GM19193 (cell line): ENCODE data around the gene SEL1L.

ENCODE experiments used
- POLR2A ChIP-seq: IDR thresholded peaks from 4 replicates; pipeline ENCODE4 v1.6.1; 2011; ENCODE audit not compliant: insufficient read depth, insufficient read length; ENCODE audit errors: extremely low read depth

The SEL1L gene

GRCh38 chr14:81509838-81510452 is 23.7 kb downstream of the SEL1L start:
- no peak for TF ChIP-seq POLR2A

GRCh38 chr14:81509321-81509720 is 24.3 kb downstream of the SEL1L start:
- TF ChIP-seq POLR2A = no peak

- TF ChIP-seq POLR2A = no peak
Measured at GRCh38 chr14:81506487-81506886, 27.2 kb downstream of the SEL1L start.

GRCh38 chr14:81504864-81505263 is 28.8 kb downstream of the SEL1L start:
- no peak for TF ChIP-seq POLR2A

GRCh38 chr14:81485781-81486180 is 47.9 kb downstream of the SEL1L start:
- no peak for TF ChIP-seq POLR2A

GRCh38 chr14:81485372-81485771 is 48.3 kb downstream of the SEL1L start:
- no peak for TF ChIP-seq POLR2A

- no peak for TF ChIP-seq POLR2A
Measured at GRCh38 chr14:81484120-81484519, 49.5 kb downstream of the SEL1L start.

- TF ChIP-seq POLR2A = no peak
Measured at GRCh38 chr14:81480741-81481140, 52.9 kb downstream of the SEL1L start.

- no peak for TF ChIP-seq POLR2A
Measured at GRCh38 chr14:81478446-81478845, 55.2 kb downstream of the SEL1L start.

- no peak for TF ChIP-seq POLR2A
Measured at GRCh38 chr14:81476816-81477215, 56.8 kb downstream of the SEL1L start.

- TF ChIP-seq POLR2A = no peak
Measured at GRCh38 chr14:81474685-81475324, 58.8 kb downstream of the SEL1L start.

- no peak for TF ChIP-seq POLR2A
Measured at GRCh38 chr14:81474148-81474492, 59.5 kb downstream of the SEL1L start.

GRCh38 chr14:81473456-81474147 is 60.1 kb downstream of the SEL1L start:
- no peak for TF ChIP-seq POLR2A

- TF ChIP-seq POLR2A = no peak
Measured at GRCh38 chr14:81472096-81472800, 61.4 kb downstream of the SEL1L start.

- no peak for TF ChIP-seq POLR2A
Measured at GRCh38 chr14:81471062-81471461, 62.6 kb downstream of the SEL1L start.

- no peak for TF ChIP-seq POLR2A
Measured at GRCh38 chr14:81466854-81467253, 66.8 kb downstream of the SEL1L start.

- TF ChIP-seq POLR2A = no peak
Measured at GRCh38 chr14:81465507-81466228, 68.0 kb downstream of the SEL1L start.
